ENCODE measurements around the gene FAM168A.

The FAM168A gene

GRCh38 chr11:73366265-73366610, 231.7 kb downstream of the FAM168A start:
- H3K36me3 ChIP-seq (ENCODE audit: control insufficient read depth, insufficient read depth, low read length), result no peaks in the 10 kb centered on the region
- H3K27ac ChIP-seq (ENCODE audit: low read depth, low read length), result no peak overlapping the region
- H3K27me3 ChIP-seq (ENCODE audit: control insufficient read depth, insufficient read depth, low read length), result peaks cover 8% of the 10 kb centered on the region; the same call in 1 of the 2 replicates
- no peaks in the 10 kb centered on the region for H3K4me1 ChIP-seq (ENCODE audit: control insufficient read depth, insufficient read depth, low read length)
- H3K9me3 ChIP-seq (ENCODE audit: control insufficient read depth, insufficient read depth, low read length), result no peaks in the 10 kb centered on the region
- H3K9ac ChIP-seq (ENCODE audit: low read depth, low read length), result no peak overlapping the region
- H3K4me3 ChIP-seq (ENCODE audit: low read depth, low read length), result no peak overlapping the region

- Histone ChIP-seq H3K9me3 (ENCODE audit: control insufficient read depth, insufficient read depth, low read length) (no peaks in the 10 kb centered on the region), H3K27ac (ENCODE audit: low read depth, low read length) (no peak overlapping the region), H3K36me3 (ENCODE audit: control insufficient read depth, insufficient read depth, low read length) (no peaks in the 10 kb centered on the region), H3K4me1 (ENCODE audit: control insufficient read depth, insufficient read depth, low read length) (no peaks in the 10 kb centered on the region), H3K9ac (ENCODE audit: low read depth, low read length) (no peak overlapping the region), H3K27me3 (ENCODE audit: control insufficient read depth, insufficient read depth, low read length) (peaks cover 8% of the 10 kb centered on the region; the same call in 1 of the 2 replicates), H3K4me3 (ENCODE audit: low read depth, low read length) (no peak overlapping the region)
Measured at GRCh38 chr11:73365352-73366264, 232.3 kb downstream of the FAM168A start.

- Histone ChIP-seq H3K36me3 (ENCODE audit: control insufficient read depth, insufficient read depth, low read length) (no peaks in the 10 kb centered on the region), H3K4me3 (ENCODE audit: low read depth, low read length) (no peak overlapping the region), H3K27me3 (ENCODE audit: control insufficient read depth, insufficient read depth, low read length) (peaks cover 8% of the 10 kb centered on the region; the same call in 1 of the 2 replicates), H3K27ac (ENCODE audit: low read depth, low read length) (no peak overlapping the region), H3K4me1 (ENCODE audit: control insufficient read depth, insufficient read depth, low read length) (no peaks in the 10 kb centered on the region), H3K9me3 (ENCODE audit: control insufficient read depth, insufficient read depth, low read length) (no peaks in the 10 kb centered on the region), H3K9ac (ENCODE audit: low read depth, low read length) (no peak overlapping the region)
Measured at GRCh38 chr11:73363147-73363546, 234.8 kb downstream of the FAM168A start.

- Histone ChIP-seq H3K4me1 (ENCODE audit: control insufficient read depth, insufficient read depth, low read length) (no peaks in the 10 kb centered on the region), H3K36me3 (ENCODE audit: control insufficient read depth, insufficient read depth, low read length) (no peaks in the 10 kb centered on the region), H3K4me3 (ENCODE audit: low read depth, low read length) (peak overlapping the region; percentile 50), H3K9ac (ENCODE audit: low read depth, low read length) (no peak overlapping the region), H3K9me3 (ENCODE audit: control insufficient read depth, insufficient read depth, low read length) (no peaks in the 10 kb centered on the region), H3K27me3 (ENCODE audit: control insufficient read depth, insufficient read depth, low read length) (peaks cover 8% of the 10 kb centered on the region; the same call in 1 of the 2 replicates), H3K27ac (ENCODE audit: low read depth, low read length) (peak overlapping the region; percentile 40)
Measured at GRCh38 chr11:73361953-73362776, 235.7 kb downstream of the FAM168A start.

- H3K36me3 ChIP-seq (ENCODE audit: control insufficient read depth, insufficient read depth, low read length), result no peaks in the 10 kb centered on the region
- H3K27ac ChIP-seq (ENCODE audit: low read depth, low read length), result no peak overlapping the region
- H3K9ac ChIP-seq (ENCODE audit: low read depth, low read length), result no peak overlapping the region
- no peak overlapping the region for H3K4me3 ChIP-seq (ENCODE audit: low read depth, low read length)
- H3K9me3 ChIP-seq (ENCODE audit: control insufficient read depth, insufficient read depth, low read length), result no peaks in the 10 kb centered on the region
- H3K27me3 ChIP-seq (ENCODE audit: control insufficient read depth, insufficient read depth, low read length), result peaks cover 8% of the 10 kb centered on the region; the same call in 1 of the 2 replicates
- no peaks in the 10 kb centered on the region for H3K4me1 ChIP-seq (ENCODE audit: control insufficient read depth, insufficient read depth, low read length)
Measured at GRCh38 chr11:73360743-73361369, 237.1 kb downstream of the FAM168A start.

- Histone ChIP-seq H3K36me3 (ENCODE audit: control insufficient read depth, insufficient read depth, low read length) (no peaks in the 10 kb centered on the region), H3K9ac (ENCODE audit: low read depth, low read length) (no peak overlapping the region), H3K27me3 (ENCODE audit: control insufficient read depth, insufficient read depth, low read length) (peaks cover 8% of the 10 kb centered on the region; the same call in 1 of the 2 replicates), H3K4me1 (ENCODE audit: control insufficient read depth, insufficient read depth, low read length) (no peaks in the 10 kb centered on the region), H3K27ac (ENCODE audit: low read depth, low read length) (no peak overlapping the region), H3K9me3 (ENCODE audit: control insufficient read depth, insufficient read depth, low read length) (no peaks in the 10 kb centered on the region), H3K4me3 (ENCODE audit: low read depth, low read length) (no peak overlapping the region)
Measured at GRCh38 chr11:73359930-73360742, 237.8 kb downstream of the FAM168A start.

- Histone ChIP-seq H3K9me3 (ENCODE audit: control insufficient read depth, insufficient read depth, low read length) (no peaks in the 10 kb centered on the region), H3K4me3 (ENCODE audit: low read depth, low read length) (no peak overlapping the region), H3K9ac (ENCODE audit: low read depth, low read length) (no peak overlapping the region), H3K27me3 (ENCODE audit: control insufficient read depth, insufficient read depth, low read length) (peaks cover 8% of the 10 kb centered on the region; the same call in 1 of the 2 replicates), H3K27ac (ENCODE audit: low read depth, low read length) (no peak overlapping the region), H3K36me3 (ENCODE audit: control insufficient read depth, insufficient read depth, low read length) (no peaks in the 10 kb centered on the region), H3K4me1 (ENCODE audit: control insufficient read depth, insufficient read depth, low read length) (no peaks in the 10 kb centered on the region)
Measured at GRCh38 chr11:73359341-73359740, 238.6 kb downstream of the FAM168A start.

- no peak overlapping the region for H3K4me3 ChIP-seq (ENCODE audit: low read depth, low read length)
- H3K4me1 ChIP-seq (ENCODE audit: control insufficient read depth, insufficient read depth, low read length), result no peaks in the 10 kb centered on the region
- H3K27ac ChIP-seq (ENCODE audit: low read depth, low read length), result no peak overlapping the region
- peaks cover 6% of the 10 kb centered on the region; the same call in 1 of the 2 replicates for H3K27me3 ChIP-seq (ENCODE audit: control insufficient read depth, insufficient read depth, low read length)
- no peaks in the 10 kb centered on the region for H3K9me3 ChIP-seq (ENCODE audit: control insufficient read depth, insufficient read depth, low read length)
- H3K36me3 ChIP-seq (ENCODE audit: control insufficient read depth, insufficient read depth, low read length), result no peaks in the 10 kb centered on the region
- H3K9ac ChIP-seq (ENCODE audit: low read depth, low read length), result no peak overlapping the region
Measured at GRCh38 chr11:73358071-73358470, 239.8 kb downstream of the FAM168A start.

GRCh38 chr11:73356979-73357860, 240.7 kb downstream of the FAM168A start:
- H3K9me3 ChIP-seq (ENCODE audit: control insufficient read depth, insufficient read depth, low read length), result no peaks in the 10 kb centered on the region
- no peaks in the 10 kb centered on the region for H3K27me3 ChIP-seq (ENCODE audit: control insufficient read depth, insufficient read depth, low read length)
- H3K4me3 ChIP-seq (ENCODE audit: low read depth, low read length), result no peak overlapping the region
- no peaks in the 10 kb centered on the region for H3K36me3 ChIP-seq (ENCODE audit: control insufficient read depth, insufficient read depth, low read length)
- no peak overlapping the region for H3K9ac ChIP-seq (ENCODE audit: low read depth, low read length)
- no peak overlapping the region for H3K27ac ChIP-seq (ENCODE audit: low read depth, low read length)
- H3K4me1 ChIP-seq (ENCODE audit: control insufficient read depth, insufficient read depth, low read length), result no peaks in the 10 kb centered on the region
